Adrenal gland (tissue), 12 donors: ENCODE measurements around the gene KRT39. TPM values are rescaled to one million over a fixed set of nuclear protein-coding genes. Genes with fewer than 3 reads are reported as not detected.

Source experiments
- DNase-seq, 7 donors: peaks; one replicate each; pipeline ENCODE4 v3.0.0-alpha.2; 2019 to 2020
- H3K27ac ChIP-seq, 5 donors: fragments of 200-600 bp; sonication (generic) in 4 of 5; 1 replicate in 3 of 5; 2 replicates in 2 of 5; pipeline versions ENCODE4 v1.5.1 to v1.8.0; 2016 to 2020; ENCODE audit warnings: mild to moderate bottlenecking in 1 of 5
- H3K27me3 ChIP-seq: fragments of 200-600 bp; 2 replicates; pipeline ENCODE4 v1.8.0; 2021
- H3K36me3 ChIP-seq, 2 donors: fragments of 200-600 bp; replicated peaks in 1 of 2; 1 replicate in 1 of 2; 2 replicates in 1 of 2; pipeline versions ENCODE4 v1.5.1 to v1.8.0; 2018 to 2022
- H3K4me1 ChIP-seq, 2 donors: fragments of 200-600 bp; replicated peaks in 1 of 2; 1 replicate in 1 of 2; 2 replicates in 1 of 2; pipeline versions ENCODE4 v1.5.1 to v1.8.0; 2018 to 2021
- H3K4me3 ChIP-seq, 4 donors: fragments of 200-600 bp; sonication (generic) in 3 of 4; one replicate each; pipeline ENCODE4 v1.5.1; 2016 to 2018
- H3K9me3 ChIP-seq, 3 donors: fragments of 200-600 bp; sonication (generic) in 1 of 3; replicated peaks in 1 of 3; 1 replicate in 2 of 3; 2 replicates in 1 of 3; pipeline versions ENCODE4 v1.5.1 to v1.8.0; 2016 to 2021
- POLR2A ChIP-seq, 2 donors: fragments of 450-650 bp; IDR thresholded peaks; one replicate each; pipeline ENCODE4 v1.6.1; 2017; ENCODE audit warnings: antibody characterized with exemption in 2 of 2, mild to moderate bottlenecking in 2 of 2, moderate library complexity in 1 of 2
- WGBS, 4 donors: extraction: QIAGEN DNeasy Blood & Tissue Kit in 2 of 4; methylation state at CpG; one replicate each; pipeline versions ENCODE4 v1.1.5 to v1.1.7; 2013 to 2017; 5-methylcytosine and 5-hydroxymethylcytosine counted together
- intact Hi-C, 2 donors: fragments of 100-400 bp; cut with DNase I; formaldehyde crosslinking; loops; one replicate each; pipeline versions ENCODE4 v1.14.1 to v1.15.0; 2022 to 2023
- polyA plus RNA-seq, 3 donors: library from polyadenylated mRNA; stranded (reverse); fragments of 200-250 nt in 2 of 3; fragments of 350-450 nt in 1 of 3; fragmentation: Illumina TruSeq in 1 of 3; extraction: RNeasy Lipid Tissue Mini Kit (QIAGEN cat#74804) in 1 of 3; gene quantifications; one replicate each; pipeline ENCODE4 v1.2.3, GENCODE V29; 2013 to 2014
- total RNA-seq, 9 donors: library from RNA; depleted of rRNA in 4 of 9; stranded (reverse); fragments of >200 nt in 4 of 9; fragments of 120-200 nt in 1 of 9; fragmentation: NEBNext Ultra II Directional in 1 of 9; extraction: Animal tissue kit (Norgen Biotek cat#: 25700) in 1 of 9; gene quantifications; one replicate each; pipeline versions ENCODE4 v1.1.0 to v1.2.4, GENCODE V29; 2013 to 2023
- TF ChIP-seq, protein P1 (sequence below), 6 experiments: fragments of 450-650 bp in 4 of 6; fragments of 200-600 bp in 2 of 6; sonication (generic) in 1 of 6; IDR thresholded peaks; 1 replicate in 5 of 6; 2 replicates in 1 of 6; pipeline versions ENCODE4 v1.5.1 to v1.8.0; 2016 to 2021; ENCODE audit warnings: antibody characterized with exemption in 6 of 6, mild to moderate bottlenecking in 2 of 6, moderate library complexity in 1 of 6
- donor health status: healthy with polysubstance abuse.
- donor health status: Bipolar disorder and iron deficiency.
- donor health status: DM: yes; HTN: yes; CAD: no.
- donor health status: DM: no; HTN: no; CAD: no.
- donor health status: DM: no; HTN: no; CAD: no.
- donor health status: DM: yes; HTN: yes; CAD: no.

The KRT39 gene
- total and polyA plus RNA-seq, 12 donors, result 0.17 TPM; not detected in 11

GRCh38 chr17:41008811-41009210 lies 42.1 kb upstream of the KRT39 start, which contains the start of gene KRTAP3-1:
KRTAP3-1 (minus strand) TSS chr17:41009128; CDS start chr17:41009074, 54 bp downstream.
- no peak for DNase-seq
- H3K4me3 ChIP-seq, result no peak within 1 kb of the TSS
- H3K36me3 ChIP-seq, result no peaks in the 10 kb centered on the region
- intact Hi-C loops, result no loop called here
- no peak within 1 kb of the TSS for H3K27ac ChIP-seq
- H3K27me3 ChIP-seq, result no peaks in the 10 kb centered on the region
- no peaks in the 10 kb centered on the region for H3K4me1 ChIP-seq
- H3K9me3 ChIP-seq, result no peaks in the 10 kb centered on the region
- TF ChIP-seq, protein P1, sequence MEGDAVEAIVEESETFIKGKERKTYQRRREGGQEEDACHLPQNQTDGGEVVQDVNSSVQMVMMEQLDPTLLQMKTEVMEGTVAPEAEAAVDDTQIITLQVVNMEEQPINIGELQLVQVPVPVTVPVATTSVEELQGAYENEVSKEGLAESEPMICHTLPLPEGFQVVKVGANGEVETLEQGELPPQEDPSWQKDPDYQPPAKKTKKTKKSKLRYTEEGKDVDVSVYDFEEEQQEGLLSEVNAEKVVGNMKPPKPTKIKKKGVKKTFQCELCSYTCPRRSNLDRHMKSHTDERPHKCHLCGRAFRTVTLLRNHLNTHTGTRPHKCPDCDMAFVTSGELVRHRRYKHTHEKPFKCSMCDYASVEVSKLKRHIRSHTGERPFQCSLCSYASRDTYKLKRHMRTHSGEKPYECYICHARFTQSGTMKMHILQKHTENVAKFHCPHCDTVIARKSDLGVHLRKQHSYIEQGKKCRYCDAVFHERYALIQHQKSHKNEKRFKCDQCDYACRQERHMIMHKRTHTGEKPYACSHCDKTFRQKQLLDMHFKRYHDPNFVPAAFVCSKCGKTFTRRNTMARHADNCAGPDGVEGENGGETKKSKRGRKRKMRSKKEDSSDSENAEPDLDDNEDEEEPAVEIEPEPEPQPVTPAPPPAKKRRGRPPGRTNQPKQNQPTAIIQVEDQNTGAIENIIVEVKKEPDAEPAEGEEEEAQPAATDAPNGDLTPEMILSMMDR (IDR thresholded peaks at IDR 0.05), result no peak
- no peak for TF ChIP-seq POLR2A (IDR thresholded peaks at IDR 0.05)
- 84 to 95% (median 89%) methylated on average over 5 to 8 of the region's 8 CpGs for WGBS, 4 donors

- DNase-seq, result no peak
- Histone ChIP-seq H3K27ac (no peak overlapping the region), H3K27me3 (no peaks in the 10 kb centered on the region), H3K4me1 (no peaks in the 10 kb centered on the region), H3K4me3 (no peak overlapping the region), H3K9me3 (no peaks in the 10 kb centered on the region), H3K36me3 (no peaks in the 10 kb centered on the region)
- intact Hi-C loops, result no loop called here
- 79 to 99% (median 92%) methylated on average over 3 of the region's 3 CpGs for WGBS, 4 donors
- TF ChIP-seq, protein P1 (IDR thresholded peaks at IDR 0.05), result no peak
- TF ChIP-seq POLR2A (IDR thresholded peaks at IDR 0.05), result no peak
These were observed 37.6 kb upstream of the KRT39 start for GRCh38 chr17:41004397-41004796.

- no peak overlapping the region for H3K27ac ChIP-seq
- no peak for TF ChIP-seq POLR2A (IDR thresholded peaks at IDR 0.05)
- TF ChIP-seq, protein P1 (IDR thresholded peaks at IDR 0.05), result no peak
- no peak for DNase-seq
- intact Hi-C loops, result no loop called here
- no peak overlapping the region for H3K4me3 ChIP-seq
- H3K4me1 ChIP-seq, result no peaks in the 10 kb centered on the region
- no peaks in the 10 kb centered on the region for H3K36me3 ChIP-seq
- no peaks in the 10 kb centered on the region for H3K9me3 ChIP-seq
- WGBS, 4 donors, result 35 to 47% (median 38%) methylated on average over 4 of the region's 4 CpGs
- no peaks in the 10 kb centered on the region for H3K27me3 ChIP-seq
These were observed 37.2 kb upstream of the KRT39 start for GRCh38 chr17:41003926-41004325.

DNA sequence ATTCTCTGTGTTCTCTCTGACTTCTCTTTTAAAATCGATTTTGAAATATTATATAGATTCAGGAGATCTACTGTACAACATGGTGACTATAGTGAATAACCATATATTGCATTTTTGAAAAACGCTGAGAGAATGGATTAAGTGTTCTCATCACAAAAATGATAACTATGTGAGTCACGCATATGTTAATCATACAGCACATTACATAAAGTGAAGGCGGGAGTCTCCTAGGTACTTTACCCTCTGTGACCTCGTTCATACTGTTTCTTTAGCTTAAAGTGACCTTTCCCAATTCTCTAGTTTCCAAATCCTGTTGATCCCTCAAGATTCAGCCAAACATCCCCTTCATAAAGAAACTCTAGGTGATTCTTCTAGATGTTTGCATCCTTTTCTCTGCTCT lies 36.1 kb upstream of the KRT39 start:
- Histone ChIP-seq H3K27me3 (no peaks in the 10 kb centered on the region), H3K4me1 (no peaks in the 10 kb centered on the region), H3K9me3 (no peaks in the 10 kb centered on the region), H3K36me3 (no peaks in the 10 kb centered on the region), H3K4me3 (no peak overlapping the region), H3K27ac (no peak overlapping the region)
- 54 to 62% (median 58%) methylated on average over 5 of the region's 5 CpGs for WGBS, 4 donors
- TF ChIP-seq POLR2A (IDR thresholded peaks at IDR 0.05), result no peak
- TF ChIP-seq, protein P1 (IDR thresholded peaks at IDR 0.05), result no peak
- no peak for DNase-seq
- intact Hi-C loops, result no loop called here
